NCI-H1048 (cell line): ENCODE data around the gene NFIA.
"Not testable (repeated sequence)": the region's sequence is repeated elsewhere in the genome, so short reads cannot be mapped to it uniquely, and the experiment has no call there.

Experiments used
- DNase-seq: peaks from one replicate; lab custom pipeline; 2025; lab: John Stamatoyannopoulos, UW

NFIA gene

DNA sequence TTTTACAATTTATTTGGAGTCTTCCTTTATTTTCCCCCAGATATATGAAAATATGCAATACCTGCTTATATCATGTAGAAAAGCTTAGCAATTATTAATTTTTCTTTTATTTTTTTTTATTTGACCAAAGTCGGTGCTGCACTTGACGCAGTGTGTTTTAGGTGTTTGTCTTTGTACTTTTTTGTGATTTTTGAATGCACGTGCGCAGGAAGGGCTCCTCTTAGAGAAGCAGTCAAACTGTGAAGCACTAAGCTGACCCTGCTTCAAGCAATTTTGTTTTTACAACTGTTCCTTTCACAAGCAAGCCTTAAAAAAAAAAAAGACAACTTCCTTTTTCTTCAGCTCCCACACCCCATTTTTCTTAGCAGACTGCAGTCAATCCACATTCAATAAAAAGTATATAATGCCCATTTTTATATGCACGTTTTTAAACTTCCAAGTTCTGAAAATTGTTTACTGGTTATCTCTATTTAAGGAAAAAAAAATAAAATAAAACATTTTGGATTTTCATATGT lies 375.2 kb downstream of the NFIA start:
- no peak for DNase-seq

DNA sequence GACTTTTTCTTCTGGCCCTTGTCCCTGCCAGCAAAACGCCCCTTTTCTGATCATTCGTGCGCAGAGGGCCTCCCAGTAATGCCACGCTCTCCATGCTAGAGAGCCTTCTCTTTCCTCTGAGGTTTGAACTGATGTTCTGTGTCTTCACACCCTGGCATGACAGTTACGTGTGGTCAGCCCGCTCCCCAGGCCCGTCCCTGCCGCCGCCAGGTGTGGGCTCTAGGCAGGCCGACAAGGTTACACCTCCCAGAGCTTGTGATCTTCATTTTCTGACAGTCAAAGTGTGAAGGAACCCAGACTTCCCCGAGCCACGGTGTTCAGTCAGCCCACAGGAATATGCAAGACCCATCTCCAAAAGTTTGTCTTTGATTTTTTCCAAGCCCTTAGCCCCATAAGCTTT lies 377.0 kb downstream of the NFIA start:
- no peak for DNase-seq

DNA sequence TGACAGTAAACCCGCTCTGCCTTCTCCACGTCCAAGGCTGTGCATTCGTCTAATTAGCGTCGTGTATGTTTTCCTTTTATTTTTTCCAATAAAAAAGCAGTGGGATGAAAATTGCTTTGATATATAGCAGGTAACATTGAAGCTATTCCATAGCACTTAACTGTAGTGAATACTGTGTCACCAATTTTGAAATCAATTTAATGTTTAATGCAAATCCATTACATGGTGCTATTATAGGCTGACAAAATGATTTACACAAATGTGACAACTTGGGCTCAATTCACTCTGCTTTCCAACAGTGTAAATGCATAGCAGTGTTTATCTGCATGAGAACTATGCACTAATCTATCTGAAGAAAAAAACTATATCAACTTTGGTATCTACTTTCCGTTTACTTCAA lies 377.8 kb downstream of the NFIA start:
- DNase-seq, result no peak

DNA sequence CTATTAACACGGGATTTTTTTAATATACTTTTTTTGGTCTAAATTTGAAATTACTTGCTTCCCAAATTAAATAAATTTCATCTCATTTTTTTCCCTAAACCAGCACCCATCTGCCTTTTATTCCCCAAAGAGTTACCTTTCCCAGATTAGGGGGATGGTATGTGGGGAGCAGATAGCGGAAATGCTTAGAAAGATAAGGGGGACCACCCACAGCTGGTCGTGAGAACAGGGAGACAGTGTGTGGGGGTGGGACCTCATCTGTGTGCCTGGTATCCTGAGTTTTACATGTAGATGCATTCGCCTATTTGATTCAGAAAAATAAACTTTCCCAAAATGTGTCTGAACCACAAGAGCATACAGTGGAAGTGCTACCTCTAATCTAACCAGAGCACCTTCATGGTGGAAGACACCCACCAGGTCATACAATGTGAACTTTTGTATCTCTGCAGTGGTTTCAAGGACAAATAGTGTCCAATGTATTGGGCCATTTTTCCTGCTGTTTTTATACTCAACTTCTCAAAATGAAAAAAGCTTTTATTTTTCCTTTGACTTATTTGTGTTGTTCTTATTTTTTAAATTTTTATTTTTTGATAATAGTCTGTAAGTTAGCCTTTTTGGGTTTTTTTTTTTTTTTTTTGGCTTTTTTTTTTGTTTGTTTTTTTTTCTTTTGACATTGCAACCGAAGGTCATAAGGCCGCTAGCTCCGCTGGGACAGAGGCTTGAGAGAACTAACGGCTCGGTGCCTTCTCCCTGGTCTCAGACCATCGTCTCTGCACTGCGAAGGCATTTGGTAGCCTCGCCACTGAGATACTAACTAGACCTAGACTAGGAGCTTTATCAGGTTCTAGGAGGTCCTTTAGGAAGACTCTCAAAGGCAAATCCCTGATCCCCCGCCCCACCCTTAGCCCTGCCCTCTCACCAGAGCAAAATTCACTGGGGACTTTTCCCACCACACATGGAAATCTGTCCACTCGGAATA lies 379.3 kb downstream of the NFIA start:
- no peak for DNase-seq

DNA sequence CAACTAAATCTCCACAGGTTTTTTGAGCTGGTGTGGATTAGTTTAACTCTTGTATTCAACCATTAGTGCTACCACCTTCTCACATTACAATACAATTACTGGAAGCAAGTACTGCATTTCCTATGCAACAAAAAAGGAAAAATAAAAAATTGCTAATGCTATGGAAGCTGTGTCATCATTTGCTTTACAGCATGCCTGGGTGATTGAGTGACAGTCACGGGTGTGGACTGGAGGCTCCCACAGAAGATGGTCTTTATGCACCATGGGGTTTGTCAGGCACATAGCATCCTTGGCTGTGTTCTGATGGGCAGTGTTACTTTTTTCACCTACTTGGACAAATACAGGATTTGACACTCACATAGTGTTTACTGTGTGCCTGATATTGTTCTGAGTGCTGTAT lies 380.3 kb downstream of the NFIA start:
- no peak for DNase-seq

DNA sequence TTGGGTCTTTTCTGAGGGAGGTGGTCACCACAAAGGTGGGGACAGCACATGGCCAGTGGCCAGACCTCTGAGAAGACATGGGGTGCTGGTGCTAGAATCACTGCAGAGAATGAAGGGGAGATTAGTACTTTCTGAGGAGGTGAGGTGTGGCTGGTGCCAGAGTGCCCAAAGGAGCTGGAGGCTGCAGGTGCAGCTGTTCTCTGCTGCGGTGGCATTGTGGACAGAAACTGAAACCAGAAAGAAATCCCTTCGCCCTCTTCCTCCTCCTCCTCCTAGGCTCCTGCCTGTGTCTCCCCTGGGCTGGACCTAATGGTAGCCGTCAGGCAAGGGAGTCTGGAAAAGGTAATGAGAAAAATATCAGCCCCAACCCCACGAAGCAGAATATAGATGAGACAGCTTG lies 380.9 kb downstream of the NFIA start:
- no peak for DNase-seq

DNA sequence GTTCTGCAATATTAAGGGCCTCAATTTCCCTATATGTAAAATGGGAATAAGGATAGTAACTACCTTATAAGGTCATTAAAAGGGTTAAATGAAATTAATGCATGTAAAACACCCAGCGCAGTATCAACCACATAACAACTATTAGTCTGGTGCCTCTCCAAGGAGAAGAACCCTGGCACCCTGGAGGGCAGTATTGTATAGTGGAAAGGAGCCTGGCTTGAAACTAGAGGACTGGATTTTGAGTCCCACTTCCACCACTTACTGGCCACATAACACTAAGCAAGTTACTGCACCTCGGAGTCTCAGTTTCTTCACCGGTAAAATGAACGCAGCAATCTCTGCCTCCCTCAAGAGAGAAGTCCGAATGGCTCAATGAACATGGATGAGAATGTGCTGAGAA lies 385.5 kb downstream of the NFIA start:
- DNase-seq, result not testable (repeated sequence)

DNA sequence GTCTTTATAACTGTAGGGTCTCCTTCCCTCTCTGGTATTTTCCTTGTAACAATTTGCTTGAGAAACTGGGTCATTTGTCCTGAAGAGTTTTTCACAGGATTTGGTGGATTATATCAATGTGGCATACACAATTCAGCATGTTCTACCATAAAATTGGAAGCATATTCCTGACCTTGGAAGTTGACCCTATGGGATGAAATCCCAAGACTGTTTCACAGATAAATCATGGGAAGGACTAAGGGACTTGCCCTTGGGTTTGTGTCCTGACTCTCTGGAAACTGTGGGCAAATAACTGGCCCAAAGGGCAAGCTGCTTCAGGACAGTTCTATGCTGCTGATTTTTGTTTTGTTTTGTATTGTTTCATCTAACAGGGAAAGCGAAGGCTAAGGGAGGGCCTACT lies 387.0 kb downstream of the NFIA start:
- no peak for DNase-seq

DNA sequence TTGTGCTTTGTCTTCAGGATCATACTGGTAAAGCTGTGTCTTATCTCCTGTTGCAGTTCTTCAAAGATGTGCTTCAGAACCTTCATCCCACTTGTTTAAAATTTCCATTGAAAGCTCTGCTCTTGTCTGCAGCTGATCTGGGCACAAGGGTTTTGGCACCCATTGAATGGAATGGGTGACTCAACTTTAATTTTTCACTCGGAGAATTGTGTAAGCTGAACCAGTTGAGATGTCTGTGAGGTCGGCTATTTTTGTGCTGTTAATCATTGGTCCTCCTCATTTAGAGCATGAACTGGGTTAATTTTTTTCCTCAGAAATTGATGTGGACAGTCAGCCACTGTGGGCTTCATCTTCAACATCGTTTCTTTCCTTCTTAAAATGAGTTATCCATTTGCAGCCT lies 390.5 kb downstream of the NFIA start:
- DNase-seq, result no peak

DNA sequence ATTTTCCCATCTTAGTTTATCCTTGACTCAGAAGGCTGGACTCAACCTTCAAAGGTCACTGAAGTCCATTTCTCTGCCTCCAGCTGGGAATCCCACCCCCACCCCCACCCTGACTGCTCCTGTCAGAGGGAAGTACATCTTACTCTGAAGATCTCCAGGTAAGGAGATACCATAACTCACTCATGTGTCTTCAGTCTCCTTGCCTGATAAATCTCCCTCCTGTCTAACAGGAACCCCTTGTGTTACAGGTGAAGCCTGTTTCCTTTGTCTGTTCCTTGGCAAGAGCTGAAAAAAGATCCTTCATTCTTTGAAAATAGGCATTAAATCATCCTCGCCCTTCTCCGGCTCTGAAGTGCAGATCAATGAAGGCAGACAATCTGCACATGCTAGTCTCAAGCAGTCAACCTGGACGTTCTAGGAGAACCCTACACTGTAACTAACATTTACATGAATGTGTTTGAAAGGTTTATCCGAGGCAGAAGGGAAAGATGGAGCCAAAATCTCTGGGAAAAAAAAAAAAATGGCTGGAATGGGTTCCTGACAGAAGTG lies 392.0 kb downstream of the NFIA start:
- no peak for DNase-seq

DNA sequence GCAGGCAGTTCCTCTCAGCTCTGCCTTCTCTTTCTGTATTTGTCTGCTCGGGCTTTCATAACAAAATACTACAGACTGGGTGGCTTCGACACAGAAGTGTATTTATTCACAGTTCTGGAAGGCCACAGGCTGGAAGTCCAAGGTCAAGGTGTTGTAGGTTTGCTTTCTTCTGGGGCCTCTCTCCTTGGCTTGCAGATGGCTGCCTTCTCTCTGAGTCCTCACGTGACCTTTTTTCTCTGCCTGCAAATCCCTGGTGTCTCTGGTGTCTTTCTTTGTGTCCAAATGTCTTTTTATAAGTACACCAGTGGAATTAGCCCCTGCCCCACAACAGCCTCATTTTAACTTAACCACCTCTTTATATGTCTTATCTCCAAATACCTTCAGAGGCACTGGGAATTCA lies 392.6 kb downstream of the NFIA start:
- no peak for DNase-seq

DNA sequence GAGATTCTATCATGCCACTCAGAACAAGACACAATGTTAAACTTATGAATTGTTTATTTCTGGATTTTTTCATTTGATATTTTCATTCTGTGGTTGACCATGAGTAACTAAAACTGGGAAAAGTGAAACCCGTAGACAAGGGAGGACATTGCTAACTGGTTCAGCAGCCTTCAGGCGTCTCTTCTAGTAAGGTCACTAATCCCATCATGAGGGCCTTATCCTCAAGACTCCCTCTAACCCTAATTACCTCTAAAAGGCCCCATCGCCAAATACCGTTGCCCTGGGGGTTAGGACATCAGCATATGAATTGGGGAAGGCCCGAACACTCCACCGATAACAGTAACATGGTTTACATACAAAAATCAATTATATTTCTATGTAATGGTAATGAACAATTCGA lies 394.9 kb downstream of the NFIA start:
- no peak for DNase-seq

DNA sequence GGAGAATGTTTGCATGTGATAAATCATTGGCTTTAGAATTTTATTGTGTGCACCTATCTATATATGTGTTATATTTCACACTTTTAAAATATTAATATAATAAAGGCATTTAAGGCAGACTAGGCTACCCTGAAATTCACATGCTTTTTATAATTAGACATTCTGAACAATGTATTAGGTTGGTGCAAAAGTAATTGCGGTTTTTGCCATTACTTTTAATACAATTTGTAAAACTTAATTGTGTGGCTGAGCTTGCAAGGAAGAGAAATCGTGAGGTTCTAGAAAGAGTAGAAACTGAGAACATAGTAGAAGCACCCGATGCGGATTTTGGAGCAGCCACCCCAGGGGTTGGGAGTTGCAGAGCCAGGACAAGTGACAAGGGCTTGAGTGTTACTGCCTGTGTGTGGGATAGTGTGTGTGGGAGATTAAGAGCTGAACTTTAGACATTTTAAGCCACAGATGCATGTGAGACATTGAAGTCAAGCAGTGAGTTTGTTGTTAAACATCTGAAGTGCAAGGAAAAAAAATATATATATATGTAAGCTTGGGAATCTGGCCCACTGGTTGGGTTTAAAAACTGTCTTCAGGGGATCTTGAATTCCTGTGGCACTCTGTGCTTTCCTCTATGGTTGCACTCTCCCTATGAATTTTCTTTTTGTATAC lies 398.0 kb downstream of the NFIA start:
- DNase-seq, result no peak

DNA sequence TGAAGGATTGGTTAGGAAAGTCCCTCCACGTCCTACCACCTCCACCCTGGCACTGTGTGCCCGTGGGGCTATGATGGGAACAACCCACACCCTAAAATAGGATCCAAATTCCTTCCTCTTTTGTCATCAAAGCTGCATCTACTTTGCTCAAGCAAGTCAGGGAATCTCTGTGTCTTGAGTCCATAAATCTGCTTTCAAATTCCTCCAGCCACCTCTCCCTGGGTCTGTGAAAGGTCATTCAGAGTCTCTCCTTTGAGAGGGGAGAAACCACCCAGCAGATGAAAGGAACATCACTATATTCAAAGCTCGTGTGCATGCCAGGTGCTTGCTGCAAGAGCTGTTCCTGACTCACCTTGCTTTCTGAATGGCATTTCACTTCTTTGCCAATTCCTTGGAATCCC lies 399.0 kb downstream of the NFIA start:
- DNase-seq, result no peak

DNA sequence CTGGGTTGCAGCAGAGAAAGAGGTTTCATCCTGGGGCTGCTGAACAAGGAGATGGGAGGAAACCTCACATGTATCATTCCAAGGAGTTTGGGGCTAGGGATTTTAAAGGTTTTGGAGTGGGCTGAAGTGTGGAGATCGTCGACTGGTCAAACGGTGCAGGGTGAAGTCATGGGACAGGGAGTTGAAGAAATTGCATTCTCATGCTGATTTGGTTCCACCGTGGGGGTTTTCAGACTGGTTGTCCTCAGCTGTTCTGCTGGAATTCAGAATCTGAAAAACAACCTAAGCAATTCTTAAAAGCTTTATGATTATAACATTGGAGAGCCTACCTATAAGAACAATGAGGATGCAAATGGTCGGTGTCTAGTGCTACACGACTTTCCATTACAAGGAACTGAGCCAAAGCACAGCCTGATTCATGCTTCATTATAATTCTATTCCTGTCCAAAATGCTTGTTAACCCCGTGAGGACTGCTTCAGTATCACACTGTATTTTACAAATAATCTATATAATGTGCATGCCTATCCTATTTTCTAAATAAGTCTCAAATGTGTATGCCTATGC lies 399.9 kb downstream of the NFIA start:
- DNase-seq, result no peak

DNA sequence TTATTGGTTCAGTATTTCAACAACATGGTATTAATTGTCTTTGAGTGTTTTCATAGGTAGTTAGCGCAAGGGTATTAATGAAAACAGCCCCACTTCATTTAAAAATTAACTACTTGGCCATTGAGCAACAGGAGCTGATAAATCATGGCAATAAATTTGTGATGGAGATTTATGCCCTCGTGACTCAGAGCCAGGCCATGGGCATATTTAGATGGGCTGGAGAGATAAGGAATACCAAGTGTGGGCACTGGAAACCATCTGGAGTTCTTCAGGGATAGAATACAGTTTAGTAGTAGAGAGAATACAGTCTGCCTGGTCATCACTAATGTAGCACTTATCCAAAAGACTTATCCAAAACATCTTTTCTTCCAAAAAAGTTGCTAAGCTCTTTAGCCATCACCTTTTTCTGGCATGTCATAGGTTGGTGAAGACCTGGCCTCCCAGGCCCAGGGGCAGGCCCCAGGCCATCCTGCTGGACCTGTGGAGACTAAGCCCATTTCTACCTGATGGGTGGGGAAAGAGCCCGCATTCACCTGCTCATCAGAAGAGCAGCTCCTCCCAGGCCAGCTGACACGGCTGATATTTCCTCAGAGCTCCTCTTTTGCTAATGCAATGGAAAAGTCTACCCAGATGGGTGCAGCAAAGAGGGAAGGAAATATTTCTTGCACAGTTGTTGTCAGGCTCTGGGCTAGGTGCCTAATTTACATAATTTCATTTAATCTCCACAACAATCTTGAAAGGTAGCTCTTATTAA lies 404.6 kb downstream of the NFIA start:
- DNase-seq, result no peak

DNA sequence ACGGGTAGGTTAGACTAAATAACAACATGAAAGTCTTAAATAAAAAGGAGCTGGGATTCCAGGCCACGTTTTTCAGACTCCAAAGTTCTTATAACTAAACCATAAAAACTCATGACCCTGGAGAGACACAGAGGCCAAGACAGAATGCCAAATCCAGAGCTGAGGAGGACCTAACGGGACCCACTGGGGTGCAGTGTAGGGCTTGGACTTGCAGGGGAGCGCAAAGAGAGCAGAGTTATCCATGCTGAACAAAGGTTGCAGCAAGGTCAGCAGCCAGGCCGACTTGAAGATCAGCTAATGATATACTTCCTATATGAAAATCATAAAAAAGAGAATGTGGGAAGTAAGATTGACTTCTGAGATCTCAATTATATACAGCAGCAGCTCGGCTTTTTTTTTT lies 405.4 kb downstream of the NFIA start:
- no peak for DNase-seq

DNA sequence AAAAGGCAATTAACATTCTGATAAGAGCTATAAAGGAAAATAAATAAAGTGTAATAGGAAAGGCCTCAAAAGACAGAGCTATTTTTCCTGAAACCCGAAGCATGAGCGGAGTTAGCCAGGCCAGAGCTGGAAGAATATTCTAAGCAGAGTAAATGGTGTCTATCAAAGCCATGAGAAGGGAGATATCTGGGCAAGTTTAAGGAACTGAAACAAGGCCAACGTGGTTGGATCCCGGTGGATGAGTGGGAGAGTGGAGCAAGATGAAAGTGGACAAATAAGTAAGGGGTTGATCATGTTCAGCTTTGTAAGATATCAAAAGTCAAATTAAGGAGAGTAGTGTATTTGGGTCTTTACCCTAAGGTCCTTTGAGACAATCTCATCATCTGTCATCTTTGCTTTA lies 408.6 kb downstream of the NFIA start:
- DNase-seq, result no peak

DNA sequence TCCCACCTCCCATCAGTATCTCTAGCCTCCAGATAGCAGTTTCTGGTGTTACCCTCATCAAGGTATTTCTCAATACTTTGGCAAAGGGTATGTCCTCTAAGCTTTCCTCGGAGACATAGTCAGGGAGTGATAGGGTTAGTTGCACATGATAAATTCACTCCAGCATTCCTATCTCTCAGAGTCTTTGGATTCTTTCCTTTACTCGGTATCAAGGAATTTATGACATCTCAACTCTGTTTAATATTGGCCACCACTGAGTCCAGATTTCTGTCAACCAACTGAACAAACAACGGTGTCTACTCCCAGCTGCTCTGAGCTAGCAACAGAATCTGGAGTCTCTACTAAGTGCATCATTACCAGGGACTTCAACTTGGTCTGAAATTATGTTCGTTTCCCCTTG lies 409.1 kb downstream of the NFIA start:
- no peak for DNase-seq

DNA sequence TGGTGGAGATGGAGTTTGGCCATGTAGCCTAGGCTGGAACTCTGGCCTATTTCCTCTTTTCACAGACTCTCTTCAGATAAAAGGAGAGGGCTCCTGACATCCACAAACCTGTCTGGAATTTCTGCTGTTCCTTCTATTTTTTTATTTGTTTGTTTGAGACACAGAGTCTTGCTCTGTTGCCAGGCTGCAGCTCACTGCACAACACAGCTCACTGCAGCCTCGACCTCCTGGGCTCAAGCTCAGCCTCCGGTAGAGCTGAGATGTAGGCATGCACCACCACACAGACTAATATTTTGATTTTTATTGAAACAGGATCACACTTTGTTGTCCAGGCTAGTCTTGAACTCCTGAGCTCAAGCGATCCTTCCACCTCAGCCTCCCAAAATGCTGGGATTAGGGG lies 411.6 kb downstream of the NFIA start:
- no peak for DNase-seq

DNA sequence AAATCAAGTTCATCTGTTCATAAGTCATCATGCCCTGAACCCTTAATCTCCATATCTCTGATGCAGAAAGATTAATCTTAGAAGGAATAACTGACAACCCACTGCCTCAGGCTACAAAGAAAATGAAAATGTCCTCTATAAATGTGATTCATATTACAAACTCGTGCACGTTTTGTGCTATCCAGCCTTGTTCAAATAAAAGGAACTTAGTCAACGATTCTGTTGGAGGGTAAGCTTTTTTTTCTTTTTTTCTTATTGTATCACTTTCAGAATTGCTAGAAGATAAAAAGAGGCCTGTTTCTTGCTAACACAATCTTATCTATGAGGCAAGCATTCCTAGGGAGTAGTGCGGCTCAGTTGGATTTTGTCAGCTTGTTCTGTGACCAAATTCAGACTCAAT lies 414.1 kb downstream of the NFIA start:
- DNase-seq, result no peak

DNA sequence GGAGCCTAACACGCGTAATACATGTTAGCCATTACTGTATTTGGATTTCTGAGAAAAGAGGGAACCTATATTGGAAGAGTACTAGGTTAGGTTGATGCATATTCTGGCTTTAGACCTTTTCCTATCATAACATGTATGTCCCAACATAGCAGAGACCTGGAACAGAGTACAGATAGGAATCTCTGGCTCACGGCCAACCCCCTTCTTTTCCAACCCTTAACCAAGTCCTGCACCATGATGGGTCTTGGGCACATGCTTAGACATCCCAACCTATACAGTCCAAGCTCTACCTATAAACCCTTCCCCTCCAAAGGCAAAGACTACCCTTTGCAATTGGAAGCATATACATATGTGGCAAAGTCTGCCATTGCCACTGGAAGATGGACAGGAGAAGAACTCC lies 414.7 kb downstream of the NFIA start:
- DNase-seq, result no peak
